HG03280 (cell line): ENCODE results near the gene PRUNE2.

Experiments
- ATAC-seq: cut with Tn5 transposase; IDR thresholded peaks from one replicate; pipeline ENCODE4 v1.9.1; 2021; ENCODE audit warnings: mild to moderate bottlenecking, moderate library complexity; ENCODE audit not compliant: unreplicated experiment

The PRUNE2 gene

DNA sequence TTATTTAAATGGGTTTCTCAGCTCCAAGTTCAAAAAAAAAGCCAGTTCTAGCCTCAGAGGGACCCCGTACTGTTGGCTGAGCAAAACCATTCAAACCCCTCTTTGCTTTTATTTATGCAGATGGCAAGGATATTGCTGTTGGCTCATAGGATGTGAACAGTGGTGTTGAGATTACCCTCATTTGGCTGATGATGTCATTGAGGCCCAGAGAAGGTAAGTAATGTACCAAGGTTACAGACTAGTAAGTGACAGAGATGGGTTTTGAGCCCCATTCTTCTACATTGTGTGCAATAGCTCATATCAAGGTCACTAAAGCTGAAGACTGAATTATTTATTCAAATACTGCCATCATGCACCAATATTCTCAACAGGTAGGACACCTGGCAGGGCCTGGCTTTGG, 263.8 kb downstream of the PRUNE2 start:
- no peak for ATAC-seq

DNA sequence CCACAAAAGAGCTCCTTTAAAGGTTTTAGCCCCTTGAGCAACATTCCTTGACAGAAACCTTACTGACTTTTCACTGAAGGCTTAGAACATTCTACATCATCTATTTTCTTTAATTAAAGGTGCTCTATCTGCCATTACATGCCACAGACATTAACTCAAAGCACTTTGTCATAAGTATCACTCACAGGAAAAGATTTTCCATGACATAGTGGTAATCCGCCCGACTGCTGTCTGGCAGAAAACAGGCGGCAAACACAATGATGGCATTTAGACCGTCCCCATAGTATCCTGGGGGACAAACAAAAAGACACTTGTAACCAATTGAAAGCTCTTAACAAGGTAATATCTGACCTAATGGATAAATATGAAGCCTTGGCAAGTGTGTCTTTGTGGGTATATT, 267.9 kb downstream of the PRUNE2 start:
- ATAC-seq = no peak

DNA sequence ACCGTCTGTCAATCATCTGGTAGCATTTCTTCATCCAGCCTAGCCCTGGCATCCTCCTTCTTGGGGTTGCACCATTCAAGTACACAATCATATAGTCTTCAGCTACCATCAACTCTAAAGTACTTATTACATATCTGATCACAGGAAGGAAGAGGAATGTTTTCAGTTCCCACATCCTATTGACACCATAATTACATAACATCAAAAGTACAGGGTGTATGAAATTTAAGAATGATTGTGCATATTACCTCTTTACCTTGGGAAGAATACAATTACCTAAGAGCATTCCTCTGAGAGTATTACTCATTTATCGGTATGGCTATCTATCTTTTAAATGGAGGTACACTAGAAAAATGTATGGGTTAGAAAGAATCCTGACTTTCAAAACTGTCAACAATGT, 268.5 kb downstream of the PRUNE2 start:
- ATAC-seq = no peak

DNA sequence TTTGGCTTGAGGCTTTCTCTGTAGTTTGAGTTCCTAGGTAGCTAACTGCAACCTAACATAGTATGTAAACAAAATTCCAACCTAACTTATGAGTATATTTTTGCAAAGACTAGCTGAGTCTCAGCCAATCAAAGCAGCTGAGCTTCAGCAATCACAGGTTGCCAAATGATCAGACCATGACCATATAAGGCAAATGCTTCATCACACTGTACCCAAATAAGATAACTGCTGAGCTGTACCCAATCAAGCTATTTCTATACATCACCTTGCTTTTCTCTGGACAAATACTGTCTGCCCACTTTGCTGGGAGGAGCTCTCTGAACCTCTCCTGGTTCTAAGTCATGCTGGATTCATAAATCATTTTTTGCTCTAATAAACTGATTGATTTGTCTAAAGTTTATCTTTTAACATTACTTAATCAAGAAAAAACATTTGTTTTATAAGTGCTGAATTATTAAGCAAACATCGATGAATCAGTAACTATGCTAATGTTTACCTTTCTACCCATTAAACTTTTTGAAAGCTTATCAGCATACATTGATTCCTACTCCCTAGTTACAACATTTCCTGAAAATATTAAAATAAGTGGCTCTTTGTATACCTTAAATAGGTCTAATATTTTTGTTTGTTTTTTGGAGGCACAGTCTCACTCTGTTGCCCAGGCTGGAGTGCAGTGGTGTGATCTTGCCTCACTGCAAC, 271.4 kb downstream of the PRUNE2 start:
- no peak for ATAC-seq

DNA sequence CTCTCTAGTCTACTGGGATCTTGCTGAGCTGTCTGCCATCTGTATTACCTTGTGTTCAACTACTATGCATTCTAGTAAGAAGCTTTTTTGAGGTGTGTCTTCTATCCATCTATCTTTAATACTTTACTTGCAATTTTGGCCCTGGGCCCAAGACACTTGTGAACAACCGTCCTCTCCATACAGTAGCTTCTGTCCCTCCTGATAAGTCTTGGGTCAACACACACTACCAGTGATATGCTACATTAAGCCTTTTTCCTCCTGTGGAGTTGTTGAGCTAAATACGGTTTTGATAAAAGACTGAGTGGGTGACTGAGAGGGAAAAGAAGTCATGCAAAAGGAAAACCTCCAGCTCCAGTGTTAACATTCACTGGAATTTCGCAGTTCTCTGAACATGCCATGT, 275.0 kb downstream of the PRUNE2 start:
- ATAC-seq = no peak

DNA sequence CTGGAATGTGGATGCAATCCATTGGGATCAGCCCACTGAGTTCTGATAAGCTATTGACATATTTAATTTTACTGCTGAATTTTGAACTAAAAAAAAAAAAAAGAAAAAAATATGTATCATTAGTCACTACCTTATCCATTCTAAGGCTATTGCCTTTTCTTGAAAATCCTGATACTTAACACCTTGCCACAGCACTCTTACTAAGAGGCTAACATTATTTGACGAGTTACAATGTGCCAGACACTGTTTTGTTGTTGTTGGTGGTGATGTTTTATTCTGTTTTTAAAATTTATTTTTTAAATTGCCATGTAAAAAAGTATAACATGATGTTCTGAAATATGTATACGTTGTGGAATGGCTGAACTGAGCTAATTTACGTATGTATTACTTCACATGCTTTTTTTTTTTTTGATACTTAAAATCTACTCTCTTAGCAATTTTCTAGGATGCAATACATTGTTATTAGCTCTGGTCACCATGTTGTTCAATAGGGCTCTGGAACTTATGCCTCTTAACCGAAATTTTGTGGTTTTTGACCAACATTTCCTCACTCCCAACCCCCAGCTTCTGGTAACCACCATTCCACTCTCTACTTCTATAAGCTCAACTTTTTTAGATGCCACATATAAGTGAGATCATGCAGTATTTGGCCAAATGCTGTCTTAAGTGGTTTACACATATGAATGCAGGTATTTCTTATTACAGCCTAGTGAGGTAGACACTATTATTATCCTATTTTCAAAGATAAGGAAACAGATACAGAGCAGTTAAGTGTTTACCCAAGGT, 276.5 kb downstream of the PRUNE2 start:
- no peak for ATAC-seq

DNA sequence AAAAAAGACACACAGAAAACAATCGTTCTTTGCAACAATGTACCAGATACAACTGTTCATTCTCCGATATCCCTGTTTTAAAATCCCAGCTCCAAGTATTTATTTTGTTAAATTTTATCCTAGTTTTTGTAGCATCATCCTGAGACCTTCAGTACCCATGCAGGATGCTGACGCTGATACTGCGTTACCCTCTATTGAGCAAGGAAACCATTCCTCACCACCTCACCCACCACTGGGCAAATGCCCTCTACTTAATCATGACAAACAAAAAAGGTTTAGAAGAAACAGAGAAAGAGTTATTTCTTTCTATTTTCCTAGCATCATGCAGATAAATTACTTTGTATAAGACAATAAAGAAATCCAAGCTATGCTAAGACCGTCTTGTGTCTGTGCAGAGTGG, 277.8 kb downstream of the PRUNE2 start:
- no peak for ATAC-seq

DNA sequence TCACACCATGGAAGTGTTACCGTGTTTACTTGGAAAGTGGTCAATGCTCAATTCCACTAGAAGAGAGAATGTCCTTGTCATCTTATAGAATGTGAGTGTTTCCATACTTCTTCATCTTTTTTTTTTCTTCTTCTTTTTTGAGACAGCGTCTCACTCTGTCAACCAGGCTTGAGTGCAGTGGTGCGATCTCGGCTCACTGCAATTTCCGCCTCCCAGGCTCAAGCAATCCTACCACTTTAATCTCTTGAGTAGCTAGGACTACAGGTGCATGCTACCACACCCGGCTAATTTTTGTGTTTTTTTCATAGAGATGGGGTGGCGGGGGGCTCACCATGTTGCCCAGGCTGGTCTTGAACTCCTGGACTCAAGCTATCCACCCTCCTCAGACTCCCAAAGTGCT, 278.9 kb downstream of the PRUNE2 start:
- ATAC-seq = no peak

DNA sequence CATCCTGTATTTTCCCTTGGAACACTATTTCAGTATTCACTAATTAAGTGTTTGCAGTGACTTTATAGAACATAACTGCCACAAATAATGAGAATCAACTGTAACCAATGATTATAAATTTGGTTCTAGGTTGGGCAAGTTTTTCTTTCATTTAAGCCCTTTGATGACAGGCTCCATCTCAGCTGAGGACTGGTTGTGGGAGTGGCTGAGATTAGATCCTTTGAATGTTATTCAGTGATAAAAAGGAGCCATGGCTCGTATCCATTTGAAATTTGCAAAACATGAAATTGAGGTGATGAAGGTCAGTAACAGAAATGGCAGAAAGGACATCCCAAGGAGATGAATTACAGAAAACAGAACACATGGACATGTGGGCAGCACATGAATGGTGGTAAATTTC, 279.8 kb downstream of the PRUNE2 start:
- no peak for ATAC-seq

DNA sequence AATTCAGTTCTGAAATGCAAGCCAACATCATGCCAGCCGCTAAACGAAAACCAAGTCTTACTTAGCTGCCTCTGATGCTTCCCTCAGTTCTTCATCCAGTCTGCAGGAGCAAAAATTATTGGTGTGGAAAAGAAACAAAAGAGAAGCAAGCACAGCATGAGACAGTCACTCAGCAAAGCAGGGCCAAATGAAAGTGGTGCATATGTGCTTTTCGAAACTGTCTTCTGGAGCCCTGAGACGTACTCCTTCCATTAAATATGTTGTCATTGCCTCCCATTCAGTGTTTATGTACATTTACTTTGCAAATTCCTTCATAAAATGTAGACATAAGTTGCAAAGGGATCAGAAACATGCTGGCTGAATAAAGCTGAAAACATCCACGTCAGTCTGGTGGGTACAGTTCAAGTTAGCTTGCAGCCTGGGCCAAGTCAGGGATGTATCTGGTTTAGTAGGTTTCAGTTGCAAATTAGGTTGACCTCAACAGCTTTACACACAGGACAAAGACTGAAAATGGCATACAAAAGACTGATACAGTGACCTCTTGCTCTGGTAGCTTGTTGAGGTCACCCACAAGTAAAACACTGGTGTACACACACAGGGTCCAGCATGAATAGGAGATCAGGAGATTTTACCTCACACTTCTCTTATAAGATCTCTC, 281.4 kb downstream of the PRUNE2 start:
- peak; percentile 96 for ATAC-seq

DNA sequence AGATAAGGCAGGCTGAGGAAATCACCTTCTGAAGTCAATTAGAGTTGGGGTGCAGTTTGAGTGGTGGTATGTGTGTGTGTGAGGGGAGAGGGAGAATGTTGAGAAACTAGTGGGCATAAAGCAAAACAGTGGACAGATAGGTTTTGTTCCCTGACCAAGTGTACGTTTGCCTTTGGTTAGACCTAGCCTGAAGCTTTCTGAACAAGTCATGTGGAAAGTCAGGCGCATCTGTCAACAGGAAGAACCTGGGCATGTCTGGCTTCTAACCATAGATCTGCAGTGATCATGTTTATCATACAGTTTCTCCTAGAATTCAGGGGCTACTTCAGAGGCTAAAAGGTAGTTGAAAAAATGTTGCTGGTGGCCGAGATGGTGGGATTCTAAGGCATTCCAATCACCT, 284.9 kb downstream of the PRUNE2 start:
- no peak for ATAC-seq

DNA sequence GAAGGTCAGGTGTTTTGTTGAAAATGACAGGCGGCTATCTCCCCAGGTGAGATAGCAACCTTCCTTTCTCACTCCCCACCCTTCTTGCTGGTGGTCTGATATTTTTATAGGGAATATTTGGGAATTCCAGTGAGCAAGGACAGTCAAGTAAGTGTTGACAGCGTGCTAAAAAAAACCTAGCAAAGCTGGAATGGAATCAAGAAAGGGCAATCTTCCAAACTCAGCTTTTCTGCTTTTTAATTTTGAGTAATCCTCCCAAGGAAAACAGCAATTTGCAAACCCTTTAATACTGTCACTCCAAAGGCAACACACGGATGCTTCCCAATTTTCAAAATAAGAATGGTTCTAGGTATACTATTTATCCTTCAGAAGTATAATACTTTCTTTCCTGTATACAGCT, 285.3 kb downstream of the PRUNE2 start:
- ATAC-seq = no peak

DNA sequence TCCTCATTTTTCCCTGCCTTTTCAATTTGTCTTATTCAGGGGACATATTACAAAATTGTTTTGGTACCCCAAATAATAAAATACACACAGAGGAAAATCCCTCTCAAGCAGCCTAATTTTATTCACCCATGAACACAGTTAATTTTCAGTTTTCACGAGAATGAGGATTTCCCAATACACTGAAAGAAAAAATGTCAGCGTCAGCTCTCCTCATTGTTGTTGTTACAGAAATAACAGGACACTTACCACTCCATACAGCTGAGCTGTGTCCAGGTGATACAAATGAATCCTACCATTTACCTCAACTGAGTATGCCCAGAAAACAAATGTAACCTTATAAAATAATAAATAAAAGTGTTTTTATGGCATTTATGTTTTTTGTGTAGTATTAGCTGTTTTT, 286.3 kb downstream of the PRUNE2 start:
- ATAC-seq = no peak

DNA sequence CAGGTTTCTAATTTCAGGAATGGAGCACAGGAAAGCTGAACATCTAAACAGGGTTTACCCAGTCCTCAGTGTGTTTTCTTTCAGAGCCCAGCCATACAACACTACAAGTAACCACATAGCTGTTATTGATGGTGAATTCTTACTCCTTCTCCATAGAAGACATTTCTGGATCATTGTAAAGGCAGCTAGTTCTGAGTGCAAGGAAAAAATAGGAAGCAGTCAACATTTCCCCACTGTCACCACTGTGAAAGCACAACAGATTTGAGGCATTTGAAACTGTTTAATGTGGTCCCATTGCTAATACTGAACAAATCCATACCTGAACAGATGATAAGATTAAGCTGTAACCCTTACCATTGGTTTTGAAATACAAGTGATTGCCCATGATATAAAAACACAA, 286.7 kb downstream of the PRUNE2 start:
- no peak for ATAC-seq

DNA sequence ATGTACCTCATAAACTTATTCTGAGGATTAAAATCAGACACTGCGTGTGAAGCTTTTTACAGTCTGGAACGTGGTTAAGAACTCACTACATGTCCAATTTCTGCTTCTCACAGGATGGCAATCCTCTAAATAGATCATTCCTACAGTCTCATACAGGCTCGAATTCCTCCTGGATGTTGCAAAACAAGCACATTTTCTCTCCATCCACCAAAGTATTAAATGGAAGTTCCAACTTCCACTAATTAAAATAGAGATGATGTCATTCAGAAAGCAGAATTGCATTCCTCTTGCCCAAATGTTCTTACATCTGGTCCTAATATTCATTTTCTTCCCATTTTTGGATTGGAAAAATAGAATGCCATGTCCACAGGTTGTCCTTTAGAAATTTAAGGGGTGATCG, 287.2 kb downstream of the PRUNE2 start:
- ATAC-seq = no peak

DNA sequence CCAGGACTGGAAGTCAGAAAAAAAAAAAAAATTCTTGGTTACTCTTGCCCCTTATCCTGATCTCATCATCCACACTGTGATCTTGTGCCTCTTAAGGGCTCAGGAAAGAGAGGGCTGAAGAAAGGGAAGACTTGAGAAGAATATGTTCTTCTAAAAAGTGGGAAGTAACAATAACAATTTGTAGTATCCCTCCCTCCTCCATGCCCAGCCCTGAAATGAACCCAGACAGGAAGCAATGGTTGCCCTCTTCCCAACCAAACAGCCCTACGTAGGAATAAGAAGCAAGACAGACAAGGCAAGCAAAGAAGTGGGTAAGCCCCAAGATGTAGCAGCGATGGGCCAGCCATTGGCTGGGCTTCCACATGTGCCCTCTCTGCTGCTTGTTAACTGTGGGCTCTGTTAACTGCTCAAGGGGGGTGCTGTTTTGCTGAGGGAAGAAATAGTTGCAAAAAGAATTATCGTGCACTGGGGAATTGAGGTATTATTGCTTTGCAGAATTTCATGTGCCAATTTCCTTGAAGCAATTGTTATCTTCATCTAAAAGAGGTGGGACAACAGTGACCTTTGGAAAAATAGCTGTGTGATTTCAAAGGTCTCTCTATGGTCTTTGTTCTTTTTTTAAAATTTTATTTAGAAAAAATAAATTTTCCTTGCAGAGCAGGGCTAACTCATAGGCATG, 288.3 kb downstream of the PRUNE2 start:
- no peak for ATAC-seq

DNA sequence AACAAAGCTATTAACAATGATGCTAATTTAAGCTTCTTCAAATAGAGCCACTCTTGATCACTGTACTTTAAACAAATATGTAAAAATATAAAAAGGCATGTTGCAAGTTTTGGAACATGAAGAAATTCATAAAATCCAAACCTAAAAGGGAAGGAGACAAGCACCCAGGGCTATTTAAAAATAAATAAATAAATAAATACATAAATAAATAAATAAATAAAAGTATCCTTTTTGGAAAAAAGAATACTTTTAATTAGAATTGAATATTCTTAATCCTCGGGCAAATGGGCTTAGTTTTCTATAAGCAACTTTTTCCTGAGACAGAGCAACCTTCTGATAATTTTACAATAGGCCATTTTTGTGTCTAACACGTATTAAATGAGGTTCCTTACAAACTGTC, 289.1 kb downstream of the PRUNE2 start:
- no peak for ATAC-seq

DNA sequence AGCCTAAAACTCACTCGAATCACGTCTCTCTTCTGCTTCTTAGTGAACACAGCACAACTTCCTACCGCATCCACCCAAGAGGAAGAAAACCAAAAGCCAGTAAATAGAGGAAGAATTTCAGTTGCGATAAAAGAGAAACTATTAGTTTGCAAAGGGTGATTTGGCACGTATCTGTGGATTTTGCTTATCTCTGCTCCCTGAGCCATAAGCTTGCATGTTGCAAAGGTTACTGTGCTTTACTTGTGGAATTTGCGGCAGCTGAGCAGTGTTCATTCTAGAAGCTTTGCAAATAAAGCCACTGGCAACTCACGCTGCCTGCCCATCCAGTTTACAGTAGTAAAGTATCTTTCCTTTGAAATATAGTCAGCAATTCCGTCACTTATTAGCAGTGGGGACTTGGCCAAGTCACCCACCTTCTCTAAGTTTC, 290.7 kb downstream of the PRUNE2 start:
- ATAC-seq = no peak

DNA sequence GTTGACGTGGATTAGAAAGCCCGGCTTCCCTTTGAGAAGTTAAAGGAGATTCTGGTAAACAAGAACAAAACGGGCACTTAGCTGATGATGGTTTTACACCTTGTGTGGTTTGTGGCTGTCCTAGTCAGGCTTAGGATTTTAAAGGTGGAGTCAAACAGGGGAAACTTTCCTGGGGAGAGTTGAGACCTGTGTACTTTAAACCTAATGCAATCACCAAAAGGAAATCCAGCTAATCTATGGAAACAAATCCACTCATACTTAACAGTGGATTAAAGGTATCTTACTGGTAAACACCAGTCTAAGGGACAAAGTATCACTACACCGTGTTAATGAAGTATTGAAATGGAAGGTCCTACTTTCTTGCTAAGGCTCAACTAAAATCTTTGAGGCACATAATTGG, 291.9 kb downstream of the PRUNE2 start:
- ATAC-seq = no peak

DNA sequence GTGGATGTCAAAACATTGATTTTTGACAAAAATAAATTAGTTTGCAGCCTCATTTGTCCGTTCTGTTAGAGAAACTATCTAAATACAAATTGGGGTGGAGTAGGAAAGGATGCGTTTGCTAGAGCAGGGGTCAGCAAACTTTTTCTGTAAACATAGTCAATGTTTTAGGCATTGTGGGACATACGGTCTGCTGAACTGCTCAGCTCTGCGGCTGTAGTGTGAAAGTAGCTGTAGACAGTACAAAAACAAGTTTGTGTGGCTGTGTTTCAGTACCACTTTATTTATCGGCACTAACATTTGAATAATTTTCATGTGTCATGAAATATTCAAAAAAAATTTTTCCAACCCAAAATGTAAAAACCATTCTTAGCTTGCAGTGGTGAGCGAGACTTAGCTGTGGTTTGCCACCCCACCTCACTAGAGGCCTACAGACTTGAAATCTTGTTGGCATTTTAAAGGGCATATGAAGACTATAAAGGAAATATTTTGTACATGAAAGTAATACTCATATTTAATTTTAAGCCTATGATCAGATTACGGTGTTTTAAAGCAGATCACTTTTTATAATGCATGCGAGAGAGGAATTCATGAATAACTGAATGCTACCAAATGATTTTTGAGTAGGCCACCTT, 292.6 kb downstream of the PRUNE2 start:
- no peak for ATAC-seq

DNA sequence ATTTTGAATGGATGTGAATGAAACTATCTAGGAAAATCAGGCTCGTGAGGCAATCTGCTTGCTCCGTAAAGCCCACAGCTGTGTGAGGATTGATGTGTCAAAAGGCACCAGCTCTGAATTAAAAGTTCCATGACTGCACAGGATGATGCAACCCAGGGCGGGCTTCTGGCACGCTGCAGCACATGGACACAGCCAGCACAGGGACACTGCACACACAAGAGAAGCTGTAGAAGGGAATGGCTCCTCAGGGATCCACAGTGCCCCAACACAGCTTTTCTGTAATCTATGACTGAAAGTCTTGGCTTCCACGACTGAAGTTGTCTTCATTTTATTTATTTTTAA, 295.9 kb downstream of the PRUNE2 start:
- no peak for ATAC-seq
